GM19035 (cell line): Measurements from ENCODE around the gene PNMA6E.

Source experiments
- ATAC-seq: cut with Tn5 transposase; IDR thresholded peaks from one replicate; pipeline ENCODE4 v1.9.1; 2021; ENCODE audit not compliant: unreplicated experiment

Gene PNMA6E

DNA sequence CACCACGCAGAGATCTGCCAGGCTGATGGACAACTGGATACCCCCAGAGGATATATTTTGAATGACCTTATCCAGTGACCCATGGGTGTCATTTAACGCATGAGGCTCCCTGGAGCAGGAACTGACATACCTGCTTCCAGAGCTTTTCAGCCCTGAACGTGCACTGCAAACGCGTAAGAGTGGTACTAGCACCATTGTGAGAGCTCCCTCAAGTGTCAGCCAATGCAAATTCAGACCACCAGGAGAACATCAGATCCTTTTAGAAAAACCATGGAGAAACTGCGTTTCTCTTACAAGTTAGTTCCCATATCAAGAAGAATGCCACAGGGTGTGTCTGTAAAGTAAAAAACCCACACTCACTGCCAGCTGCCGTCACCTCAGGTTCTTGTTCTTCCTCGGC is 37.4 kb upstream of the PNMA6E start:
- no peak for ATAC-seq

DNA sequence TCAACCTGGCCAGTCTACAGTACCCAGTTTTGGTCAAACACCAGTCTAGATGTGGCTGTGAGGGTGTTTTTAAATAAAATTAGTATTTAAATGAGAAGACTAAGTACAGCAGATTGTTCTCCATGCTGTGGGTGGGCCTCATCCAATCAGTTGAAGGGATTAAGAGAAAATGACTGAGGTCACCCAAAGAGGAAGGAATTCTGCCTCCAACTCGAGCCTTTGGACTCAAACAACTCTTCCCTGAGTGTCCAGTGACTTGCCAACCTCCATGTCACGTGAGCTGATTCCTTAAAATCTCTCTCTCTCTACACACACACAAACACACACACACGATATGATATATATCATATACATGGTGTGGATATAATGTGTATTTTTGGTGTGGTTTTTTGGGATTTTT is 34.7 kb upstream of the PNMA6E start:
- no peak for ATAC-seq

DNA sequence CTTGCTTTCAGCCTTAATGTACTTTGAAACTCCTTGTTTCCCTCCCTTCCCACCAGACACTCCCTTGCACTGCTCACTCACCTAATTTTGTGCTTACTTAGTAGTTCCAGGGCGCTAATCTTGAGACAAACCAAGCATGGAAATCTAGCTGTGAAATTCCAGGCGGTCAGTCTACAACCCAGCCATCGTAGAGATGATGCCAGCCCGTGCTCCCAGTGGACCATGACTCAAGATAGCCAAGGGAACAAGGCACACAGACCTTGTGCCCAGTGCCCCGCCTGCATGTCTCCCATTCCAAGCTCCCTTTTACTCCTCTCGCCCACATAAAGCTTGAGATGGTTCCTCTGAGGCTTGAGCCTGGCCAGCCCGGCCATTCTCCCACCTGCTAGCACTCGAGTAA is 33.7 kb upstream of the PNMA6E start:
- no peak for ATAC-seq

DNA sequence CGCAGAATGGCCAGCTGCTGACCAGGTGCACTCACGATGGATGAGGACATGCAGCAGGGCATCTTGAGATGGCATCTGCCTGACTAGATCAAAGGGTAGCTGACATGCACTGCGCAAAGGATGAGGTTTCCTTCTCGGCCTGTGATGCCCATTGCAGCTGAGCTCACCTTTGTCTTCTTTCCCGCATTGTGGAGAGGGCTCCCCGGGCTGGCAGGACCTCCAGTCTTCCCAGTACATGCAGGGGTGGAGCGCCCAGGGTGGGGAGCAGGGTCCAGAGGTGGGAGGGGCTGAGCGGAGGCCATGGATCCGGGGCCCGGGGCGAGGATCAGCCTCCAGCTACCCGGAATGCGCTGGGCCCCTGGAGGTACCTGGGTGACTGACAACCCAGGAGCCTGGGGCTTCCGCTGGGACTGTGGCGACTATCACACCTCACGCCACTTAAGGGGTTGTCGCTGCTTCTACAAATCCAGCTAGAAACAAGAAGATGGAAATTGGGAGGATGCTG is 32.7 kb upstream of the PNMA6E start:
- no peak for ATAC-seq

DNA sequence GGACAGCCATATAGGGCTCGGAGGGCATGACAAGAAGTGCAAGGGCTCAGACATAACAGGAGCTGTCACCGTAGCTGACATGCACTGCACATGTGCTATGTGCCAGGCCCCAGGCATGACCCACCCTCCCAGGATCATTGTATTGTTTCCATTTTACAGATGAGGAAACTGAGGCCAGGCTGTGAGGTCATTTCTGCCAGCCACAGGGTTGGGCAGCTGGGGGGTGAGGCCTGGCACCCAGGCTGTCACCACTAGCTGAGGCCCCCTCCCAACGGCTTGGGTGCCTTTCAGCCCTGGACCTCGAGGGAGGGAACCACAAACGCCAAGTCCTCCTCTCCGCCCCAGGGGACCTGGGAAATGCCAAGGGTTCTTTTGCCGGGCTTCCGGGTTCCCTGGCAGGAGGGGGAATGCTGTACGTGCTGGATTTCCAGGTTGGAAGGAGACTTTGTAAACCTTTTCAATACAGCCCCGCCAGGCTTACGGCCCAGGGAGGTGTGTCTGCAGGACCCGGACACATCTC is 32.1 kb upstream of the PNMA6E start:
- no peak for ATAC-seq

DNA sequence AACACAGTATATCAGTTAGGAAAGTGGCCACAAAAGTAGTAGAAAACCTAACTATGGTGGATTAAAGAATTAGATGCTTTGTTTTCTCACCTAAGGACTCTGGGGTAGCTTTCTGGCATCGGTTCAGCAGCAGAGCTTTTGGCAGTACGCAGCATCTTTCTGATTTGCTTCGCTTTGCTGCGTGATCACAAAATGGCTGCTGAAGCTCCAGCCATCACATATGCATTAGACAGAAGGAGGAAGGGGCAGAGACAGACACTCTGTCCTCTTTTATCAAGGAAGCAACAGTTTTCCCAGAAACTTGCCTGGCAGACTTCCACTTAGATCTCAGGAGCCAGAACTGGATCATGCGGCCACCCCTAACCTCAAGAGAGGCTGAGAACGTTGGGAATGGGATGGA is 29.6 kb upstream of the PNMA6E start:
- ATAC-seq = no peak

DNA sequence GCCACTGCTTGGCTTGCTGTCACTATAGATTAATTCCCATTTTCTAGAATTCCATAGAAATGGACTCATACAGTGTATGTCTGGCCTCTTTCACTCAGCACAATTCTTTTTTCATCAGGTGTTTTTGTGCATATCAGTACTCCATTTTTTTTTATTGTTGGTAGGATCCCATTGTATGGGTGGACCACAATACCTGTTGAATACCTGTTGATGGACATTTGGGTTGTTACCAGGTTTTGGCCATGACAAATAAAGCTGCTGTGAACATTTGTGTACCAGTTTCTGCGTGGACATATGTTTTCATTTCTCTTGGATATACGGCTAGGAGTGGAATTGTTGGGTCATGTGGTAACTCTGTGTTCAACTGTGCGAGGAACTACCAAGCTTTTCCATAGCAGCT is 25.1 kb upstream of the PNMA6E start:
- ATAC-seq = no peak

DNA sequence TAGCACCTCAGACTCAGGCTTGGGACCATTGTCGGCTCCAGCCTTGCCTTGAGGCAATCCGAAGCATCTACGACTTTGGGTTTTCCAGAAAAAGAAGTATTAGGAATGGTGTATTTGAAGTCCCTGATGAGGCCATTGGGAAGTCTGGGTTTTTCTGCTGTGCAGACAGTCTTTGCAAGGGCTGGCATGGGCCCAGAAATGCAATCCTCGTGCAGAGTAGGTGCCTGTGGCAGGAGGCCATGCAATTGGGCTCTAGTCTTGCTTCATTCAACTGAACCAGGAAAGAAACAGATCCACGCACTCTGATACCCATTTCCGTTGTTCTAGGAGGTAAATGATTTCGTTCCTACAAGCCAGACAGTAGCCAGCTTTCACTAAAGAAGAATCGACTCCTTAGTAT is 22.5 kb upstream of the PNMA6E start:
- ATAC-seq = no peak

DNA sequence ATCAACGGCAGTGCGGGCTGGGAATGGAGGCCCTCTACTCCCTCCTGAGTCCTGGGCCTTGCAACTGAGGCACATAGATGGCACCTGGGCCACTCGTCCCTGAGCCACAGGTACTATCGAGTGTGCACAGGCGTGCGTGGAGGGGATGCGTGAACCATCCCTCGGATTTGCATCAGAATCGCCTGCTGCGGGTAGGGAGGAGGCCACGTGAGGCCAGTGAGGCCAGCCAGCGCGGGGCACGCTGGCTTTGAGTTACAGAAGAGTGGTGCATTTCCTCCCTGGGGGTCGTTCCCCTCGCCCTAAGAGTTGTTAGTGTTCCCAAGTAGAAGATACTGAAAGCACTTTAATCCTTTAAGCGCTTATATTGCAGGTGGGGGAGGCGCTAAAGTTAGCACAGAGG is 20.7 kb upstream of the PNMA6E start:
- no peak for ATAC-seq

DNA sequence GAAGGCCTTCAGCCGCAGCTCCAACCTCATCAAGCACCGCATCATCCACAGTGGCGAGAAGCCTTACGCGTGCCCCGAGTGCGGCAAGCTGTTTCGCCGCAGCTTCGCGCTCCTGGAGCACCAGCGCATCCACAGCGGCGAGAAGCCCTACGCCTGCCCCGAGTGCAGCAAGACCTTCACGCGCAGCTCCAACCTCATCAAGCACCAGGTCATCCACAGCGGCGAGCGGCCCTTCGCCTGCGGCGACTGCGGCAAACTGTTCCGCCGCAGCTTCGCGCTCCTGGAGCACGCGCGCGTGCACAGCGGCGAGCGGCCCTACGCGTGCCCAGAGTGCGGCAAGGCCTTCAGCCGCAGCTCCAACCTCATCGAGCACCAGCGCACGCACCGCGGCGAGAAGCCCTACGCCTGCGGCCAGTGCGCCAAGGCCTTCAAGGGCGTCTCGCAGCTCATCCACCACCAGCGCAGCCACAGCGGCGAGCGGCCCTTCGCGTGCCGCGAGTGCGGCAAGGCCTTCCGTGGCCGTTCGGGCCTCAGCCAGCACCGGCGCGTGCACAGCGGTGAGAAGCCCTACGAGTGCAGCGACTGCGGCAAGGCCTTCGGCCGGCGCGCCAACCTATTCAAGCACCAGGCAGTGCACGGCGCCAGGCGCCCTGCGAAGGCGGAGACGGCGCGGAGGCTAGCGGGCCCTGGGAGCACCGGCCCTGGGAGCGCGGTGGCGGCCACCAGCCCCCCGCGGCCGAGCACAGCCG is 19.9 kb upstream of the PNMA6E start:
- ATAC-seq = no peak

DNA sequence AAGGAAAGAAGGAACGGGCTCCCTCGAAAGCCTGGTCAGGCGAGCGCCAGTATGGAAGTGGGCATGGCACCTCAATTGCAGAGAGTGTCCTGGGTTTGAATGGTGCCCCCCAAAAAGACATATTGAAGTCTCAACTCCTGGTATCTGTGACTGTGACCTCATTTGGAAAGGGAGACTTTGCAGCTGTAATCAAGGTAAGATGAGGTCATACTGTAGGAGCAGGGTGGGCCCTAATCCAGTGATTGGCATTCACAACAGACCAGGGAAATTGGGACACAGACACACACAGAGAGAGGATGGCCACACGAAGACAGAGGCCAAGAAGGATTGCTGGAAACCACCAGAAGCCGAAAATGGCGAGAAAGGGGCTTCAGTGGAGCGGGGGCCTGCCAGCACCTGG is 16.5 kb upstream of the PNMA6E start:
- ATAC-seq = no peak

DNA sequence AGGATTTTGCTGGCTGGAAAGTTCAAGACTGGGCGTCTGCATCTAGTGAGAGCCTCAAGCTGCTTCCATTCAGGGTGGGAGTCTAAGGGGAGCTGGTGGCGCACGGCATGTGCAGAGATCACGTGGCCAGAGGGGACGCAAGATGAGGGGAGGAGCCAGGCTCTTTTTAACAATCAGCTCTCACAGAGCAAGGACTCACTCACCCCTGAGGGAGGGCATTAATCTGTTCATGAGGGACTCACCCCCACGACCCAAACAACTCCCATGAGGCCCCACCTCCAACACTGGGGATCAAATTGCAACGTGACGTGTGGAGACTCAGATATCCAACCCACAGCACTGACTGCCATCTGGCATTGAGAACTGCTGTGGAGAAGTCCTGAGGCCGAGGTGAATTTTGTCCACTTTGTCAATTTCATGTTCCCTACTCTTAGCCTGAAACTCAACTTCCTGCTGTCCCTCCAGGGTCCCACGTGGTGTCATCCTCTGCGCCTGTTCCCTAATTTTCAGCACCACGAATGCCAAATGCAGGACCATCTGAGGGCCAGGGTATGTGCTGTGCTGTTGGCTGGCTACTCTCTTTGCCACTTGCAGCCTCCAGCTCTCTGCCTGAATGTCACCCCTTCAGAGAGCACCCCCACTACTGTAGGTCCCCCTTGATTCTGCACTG is 15.8 kb upstream of the PNMA6E start:
- ATAC-seq = no peak

DNA sequence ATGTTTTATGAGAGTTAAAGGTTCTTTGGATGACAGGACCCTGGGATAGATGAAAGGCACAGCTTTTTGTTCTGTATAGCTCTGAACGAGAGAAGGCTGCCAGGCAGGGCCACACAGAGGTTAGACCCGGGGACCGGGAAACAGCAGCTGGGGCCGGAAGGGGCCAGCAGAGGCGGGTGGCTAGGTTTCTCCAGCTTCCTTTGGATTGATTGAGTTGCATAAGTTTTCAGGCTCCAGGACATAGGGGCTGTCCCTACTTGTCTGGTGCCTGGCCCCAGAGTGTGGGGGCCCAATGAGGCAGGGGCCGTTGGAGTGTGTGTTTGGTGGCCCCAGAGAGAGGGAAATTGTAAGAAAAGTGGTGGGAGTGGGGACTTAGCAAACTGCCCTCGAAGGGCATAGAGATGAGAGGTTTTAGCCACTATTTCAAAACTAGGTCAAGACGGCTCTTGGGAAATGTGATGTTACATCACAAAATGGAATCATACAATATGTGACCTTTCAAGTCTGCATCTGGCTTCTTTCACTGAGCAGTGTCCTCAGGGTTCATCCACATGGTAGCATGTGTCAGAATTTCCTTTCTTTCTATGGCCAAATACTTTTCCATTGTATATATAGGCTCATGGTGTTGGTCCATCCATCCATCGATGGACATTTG is 13.8 kb upstream of the PNMA6E start:
- no peak for ATAC-seq

DNA sequence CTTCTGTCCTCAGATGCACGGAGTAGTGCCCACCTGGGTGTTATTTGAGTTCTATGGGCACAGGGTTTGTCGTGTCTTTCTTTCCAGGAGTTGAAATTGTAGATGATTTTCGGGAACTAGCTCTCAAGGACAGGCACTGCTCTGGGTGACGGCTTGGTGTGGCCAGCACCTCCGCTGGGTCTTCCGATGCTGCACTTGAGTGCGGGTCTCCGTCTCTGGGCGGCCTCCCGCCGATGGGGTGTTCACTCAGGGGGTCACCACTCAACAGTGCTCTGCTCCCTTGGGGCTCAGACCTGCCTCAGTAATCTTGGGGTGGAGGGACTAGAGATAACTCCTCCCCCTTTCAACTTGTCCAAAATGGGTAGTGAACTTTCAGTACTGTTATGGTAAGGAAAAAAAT is 12.6 kb upstream of the PNMA6E start:
- ATAC-seq = no peak

DNA sequence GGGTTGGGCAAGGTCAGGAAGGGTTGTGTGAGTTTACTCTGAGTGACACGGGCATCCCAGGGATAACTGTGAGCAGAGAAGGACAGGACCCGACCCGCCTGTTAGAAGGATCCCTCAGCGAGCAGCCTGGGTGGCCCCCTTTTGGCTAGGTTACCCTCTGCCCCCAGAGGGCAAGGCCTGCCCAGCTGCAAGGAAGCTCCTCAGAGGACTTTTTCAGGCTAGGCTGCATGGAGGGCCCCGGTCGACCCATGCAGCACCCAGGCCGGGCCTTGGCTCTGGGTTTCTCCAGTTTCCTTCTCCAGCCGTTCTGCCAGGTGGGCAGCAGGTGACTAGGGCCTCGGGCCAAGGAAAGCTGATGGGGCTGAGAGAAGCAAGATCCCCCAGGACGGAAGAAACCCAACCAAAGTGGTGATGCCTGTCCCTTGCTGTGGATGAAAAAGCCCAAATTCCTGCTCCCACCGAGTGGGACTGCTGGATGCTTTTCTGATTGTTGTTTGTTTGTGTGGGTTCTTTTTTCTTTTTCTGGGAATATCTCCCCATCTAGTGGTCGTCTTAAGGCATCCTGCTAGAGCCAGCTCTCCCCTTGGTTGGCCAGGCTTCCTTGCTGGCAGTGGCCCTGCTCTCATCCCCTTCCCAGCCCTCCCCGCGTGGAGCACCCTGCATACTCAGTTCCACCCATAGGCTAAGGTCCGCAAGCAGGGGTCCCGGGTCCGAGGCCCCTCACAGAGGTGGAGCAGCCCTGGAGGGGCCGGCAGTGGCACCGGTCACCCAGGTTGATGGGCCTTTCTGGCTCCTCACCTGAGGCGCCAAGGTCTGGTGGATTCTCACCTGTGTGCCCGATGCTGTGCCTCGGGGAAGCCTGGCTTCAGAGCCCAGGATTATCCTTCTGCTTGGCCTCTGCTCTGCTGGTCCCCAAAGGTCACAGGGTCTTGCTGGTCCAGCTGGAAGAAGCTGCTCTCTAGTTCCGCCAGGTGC is 11.9 kb upstream of the PNMA6E start:
- ATAC-seq = no peak

DNA sequence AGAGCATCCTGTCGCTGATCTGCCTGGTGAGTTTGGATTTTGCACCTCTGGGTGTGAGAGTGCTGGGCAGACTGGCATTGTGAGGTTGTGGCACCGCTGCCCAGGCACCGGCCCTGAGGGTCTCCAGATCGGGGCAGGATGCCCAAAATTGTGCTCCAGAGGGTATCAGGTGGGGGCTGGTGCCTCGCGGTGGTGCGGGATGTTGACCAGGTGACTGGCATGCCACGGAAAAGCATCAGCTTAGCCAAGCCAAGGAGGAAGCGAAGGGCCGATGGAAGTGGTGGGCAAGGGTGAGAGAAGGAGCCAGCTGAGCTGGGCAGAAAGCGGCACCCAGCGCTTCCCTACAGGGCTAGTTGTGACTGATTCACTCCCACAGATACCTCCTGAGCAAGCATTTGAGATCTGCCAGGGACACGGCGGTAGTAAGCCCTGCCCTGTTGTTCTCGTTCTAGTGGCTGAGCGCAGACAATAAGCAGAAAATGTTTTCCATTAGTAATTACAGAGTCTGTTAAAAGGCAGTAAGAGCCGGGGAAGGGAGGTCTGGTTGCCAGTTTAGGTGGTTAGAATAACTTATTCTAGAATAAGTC is 10.9 kb upstream of the PNMA6E start:
- ATAC-seq = no peak

DNA sequence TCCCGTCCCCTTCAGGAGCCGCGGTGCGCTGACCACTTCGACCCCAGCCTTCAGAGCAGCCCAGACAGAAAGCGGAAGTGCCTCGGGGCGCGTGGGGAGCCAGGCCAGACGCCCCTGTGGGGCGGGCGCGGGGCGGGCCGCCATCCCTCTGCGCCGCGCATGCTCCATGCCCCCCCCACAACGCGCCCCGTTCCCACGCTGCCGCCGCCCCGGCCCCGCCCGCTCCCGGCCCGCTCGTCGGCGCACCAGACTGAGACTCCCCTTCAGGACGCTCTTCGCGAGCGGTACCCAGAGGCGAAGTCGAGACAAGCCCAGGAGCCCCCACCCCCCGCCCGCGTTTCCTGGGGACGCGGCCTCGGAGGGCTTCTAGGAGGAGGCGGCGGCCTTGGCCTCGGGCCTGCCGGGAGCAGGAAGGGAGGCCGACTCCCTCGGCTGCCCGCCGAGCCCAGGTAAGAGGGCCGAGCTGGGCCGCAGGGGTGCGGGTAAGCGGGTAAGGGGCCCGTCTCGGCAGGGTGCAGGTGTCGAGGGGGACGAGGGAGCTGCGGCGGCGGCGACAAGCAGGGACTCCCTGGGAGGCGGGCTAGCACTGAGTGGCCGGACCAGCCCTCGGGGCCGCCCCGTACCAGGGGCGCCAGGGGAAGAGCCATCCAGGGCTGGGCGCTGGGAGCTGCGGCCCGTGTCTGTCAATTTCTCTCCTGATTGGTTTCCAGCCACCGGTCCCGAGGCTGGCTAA is 10.3 kb upstream of the PNMA6E start, which contains the start of gene ZFP92:
Gene ZFP92, plus strand, starts transcription at position 218 of the 733 bp plus-strand sequence. CDS start 6,851 bp downstream, outside the sequence.
- peak; percentile 81 for ATAC-seq

DNA sequence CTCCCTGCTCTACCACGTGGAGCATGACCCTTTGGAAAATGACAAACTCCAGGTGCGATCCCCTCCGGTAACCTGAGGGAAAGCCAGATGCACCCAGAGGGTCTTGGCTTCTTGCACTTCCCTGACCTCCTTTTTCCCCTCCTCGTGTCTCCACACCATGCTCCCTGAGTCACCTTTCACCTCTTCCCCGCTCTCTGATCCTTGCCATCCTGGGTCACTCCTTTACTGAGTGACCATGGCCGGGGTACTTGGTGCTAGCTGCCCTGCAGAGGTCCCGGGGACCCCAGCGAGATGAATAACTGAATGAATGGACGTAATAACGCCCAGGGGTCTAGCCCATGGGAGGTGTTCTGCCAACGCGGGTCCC is 9.7 kb upstream of the PNMA6E start:
- ATAC-seq = no peak

DNA sequence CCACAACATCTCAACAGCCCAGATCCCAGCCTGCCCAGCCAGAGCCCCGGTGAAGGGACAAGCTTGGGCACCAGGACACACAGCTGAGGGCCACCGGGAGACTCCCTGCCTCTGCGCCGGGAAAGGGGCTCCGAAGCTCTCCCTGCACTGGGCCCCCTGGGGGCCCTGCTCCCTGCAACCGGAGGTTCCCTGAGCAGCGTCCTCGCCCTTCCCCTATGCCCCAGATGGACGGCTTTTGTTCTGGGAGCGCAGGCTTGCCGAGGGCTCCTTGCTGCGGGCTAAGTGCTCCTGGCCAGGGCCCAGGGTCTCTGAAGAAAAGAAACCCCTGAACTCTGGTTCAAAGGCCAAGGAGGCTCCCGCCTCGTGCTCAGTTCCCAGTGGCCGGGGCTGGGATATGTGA is 9.2 kb upstream of the PNMA6E start:
- ATAC-seq = no peak
